Adrenal gland (tissue), 5 donors: ENCODE data around the gene TMEM35B.
"Not testable (repeated sequence)": the region's sequence is repeated elsewhere in the genome, so short reads cannot be mapped to it uniquely, and the experiment has no call there.

ENCODE experiments used
- POLR2A ChIP-seq, 2 donors: fragments of 450-650 bp; IDR thresholded peaks; one replicate each; pipeline ENCODE4 v1.6.1; 2017; ENCODE audit warnings: antibody characterized with exemption in 2 of 2, mild to moderate bottlenecking in 2 of 2, moderate library complexity in 1 of 2
- TF ChIP-seq, protein P1 (sequence below), 6 experiments: fragments of 450-650 bp in 4 of 6; fragments of 200-600 bp in 2 of 6; sonication (generic) in 1 of 6; IDR thresholded peaks; 1 replicate in 5 of 6; 2 replicates in 1 of 6; pipeline versions ENCODE4 v1.5.1 to v1.8.0; 2016 to 2021; ENCODE audit warnings: antibody characterized with exemption in 6 of 6, mild to moderate bottlenecking in 2 of 6, moderate library complexity in 1 of 6
- donor health status: DM: no; HTN: no; CAD: no.

DNA sequence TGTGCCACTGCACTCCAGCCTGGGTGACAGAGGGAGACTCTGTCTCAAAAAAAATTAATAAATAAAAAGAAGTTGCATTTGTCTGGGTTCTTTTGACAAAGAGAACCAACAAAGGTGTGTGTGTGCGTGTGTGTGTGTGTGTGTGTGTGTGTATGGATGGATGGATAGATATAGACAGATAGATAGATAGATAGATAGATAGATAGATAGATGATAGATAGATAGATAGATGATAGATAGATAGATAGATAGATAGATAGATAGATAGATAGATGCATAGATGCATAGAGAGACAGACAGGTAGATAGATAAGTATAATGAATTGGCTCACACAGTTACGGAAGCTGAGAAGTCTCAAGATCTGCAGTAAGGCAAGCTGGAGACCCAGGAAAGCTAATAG, 43.3 kb downstream of the TMEM35B start:
- TF ChIP-seq, protein P1, sequence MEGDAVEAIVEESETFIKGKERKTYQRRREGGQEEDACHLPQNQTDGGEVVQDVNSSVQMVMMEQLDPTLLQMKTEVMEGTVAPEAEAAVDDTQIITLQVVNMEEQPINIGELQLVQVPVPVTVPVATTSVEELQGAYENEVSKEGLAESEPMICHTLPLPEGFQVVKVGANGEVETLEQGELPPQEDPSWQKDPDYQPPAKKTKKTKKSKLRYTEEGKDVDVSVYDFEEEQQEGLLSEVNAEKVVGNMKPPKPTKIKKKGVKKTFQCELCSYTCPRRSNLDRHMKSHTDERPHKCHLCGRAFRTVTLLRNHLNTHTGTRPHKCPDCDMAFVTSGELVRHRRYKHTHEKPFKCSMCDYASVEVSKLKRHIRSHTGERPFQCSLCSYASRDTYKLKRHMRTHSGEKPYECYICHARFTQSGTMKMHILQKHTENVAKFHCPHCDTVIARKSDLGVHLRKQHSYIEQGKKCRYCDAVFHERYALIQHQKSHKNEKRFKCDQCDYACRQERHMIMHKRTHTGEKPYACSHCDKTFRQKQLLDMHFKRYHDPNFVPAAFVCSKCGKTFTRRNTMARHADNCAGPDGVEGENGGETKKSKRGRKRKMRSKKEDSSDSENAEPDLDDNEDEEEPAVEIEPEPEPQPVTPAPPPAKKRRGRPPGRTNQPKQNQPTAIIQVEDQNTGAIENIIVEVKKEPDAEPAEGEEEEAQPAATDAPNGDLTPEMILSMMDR (IDR thresholded peaks at IDR 0.05) = not testable (repeated sequence)
- not testable (repeated sequence) for TF ChIP-seq POLR2A (IDR thresholded peaks at IDR 0.05)
